Mucosa of gallbladder (tissue), 1 donor: ENCODE results near the gene PTH2. TPM values are rescaled to one million over a fixed set of nuclear protein-coding genes. Genes with fewer than 3 reads are reported as not detected.
A peak's percentile ranks its signal among the peaks of the same experiment; 100 is the strongest.
"Not testable (repeated sequence)": the region's sequence is repeated elsewhere in the genome, so short reads cannot be mapped to it uniquely, and the experiment has no call there.

Experiments
- DNase-seq: peaks from one replicate; pipeline ENCODE4 v3.0.0-alpha.2; 2020; ENCODE audit warnings: low spot score
- total RNA-seq: library from RNA; stranded (reverse); gene quantifications from one replicate; pipeline ENCODE4 v1.2.1, GENCODE V29; 2021
- donor health status: DM: no; HTN: no; CAD: no.

The PTH2 gene
- total RNA-seq = not detected

- DNase-seq = no peak
Measured at GRCh38 chr19:49423071-49423984, at the start of gene PTH2. Gene PTH2, minus strand, starts transcription at chr19:49423441. Its CDS starts 102 bp downstream, at chr19:49423339.

- no peak for DNase-seq
Measured at GRCh38 chr19:49472936-49473335, 49.7 kb upstream of the PTH2 start.

- no peak for DNase-seq
Measured at GRCh38 chr19:49470615-49470978, 47.4 kb upstream of the PTH2 start.

DNA sequence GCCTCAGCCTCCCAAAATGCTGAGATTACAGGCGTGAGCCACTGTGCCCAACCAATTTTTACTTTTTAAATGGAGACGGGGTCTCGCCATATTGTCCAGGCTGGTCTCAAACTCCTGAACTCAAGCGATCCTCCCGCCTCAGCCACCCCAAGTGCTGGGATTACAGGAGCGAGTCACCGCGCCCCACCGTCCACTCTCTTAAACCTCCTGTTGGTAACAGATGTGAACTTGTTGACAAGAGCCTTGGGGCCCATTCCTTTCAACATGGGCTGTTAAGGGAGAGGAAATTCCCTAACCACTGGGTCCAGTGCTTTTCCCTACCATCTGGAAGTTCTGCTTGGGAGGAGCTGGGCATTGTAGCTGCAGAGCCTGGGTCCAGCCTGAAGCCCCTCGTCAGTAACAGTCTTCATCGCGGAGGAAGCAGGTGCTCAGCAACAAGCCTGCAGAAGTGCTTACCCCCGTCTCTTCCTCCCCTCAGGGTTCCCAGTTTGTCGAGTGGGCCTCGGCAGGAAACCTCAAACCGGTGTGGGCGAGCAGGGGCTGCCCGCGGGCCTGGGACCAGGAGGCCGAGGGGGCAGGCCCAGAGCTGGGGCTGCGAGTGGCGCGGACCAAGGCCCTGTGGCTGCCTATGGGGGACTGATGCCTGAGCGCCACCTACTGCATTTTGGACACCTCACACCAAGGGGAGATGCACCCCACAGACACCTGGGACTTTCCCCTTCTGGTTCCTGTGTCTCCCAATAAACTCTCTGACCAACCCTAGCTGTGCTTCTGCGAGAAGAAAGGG lies 46.8 kb upstream of the PTH2 start:
- no peak for DNase-seq

DNA sequence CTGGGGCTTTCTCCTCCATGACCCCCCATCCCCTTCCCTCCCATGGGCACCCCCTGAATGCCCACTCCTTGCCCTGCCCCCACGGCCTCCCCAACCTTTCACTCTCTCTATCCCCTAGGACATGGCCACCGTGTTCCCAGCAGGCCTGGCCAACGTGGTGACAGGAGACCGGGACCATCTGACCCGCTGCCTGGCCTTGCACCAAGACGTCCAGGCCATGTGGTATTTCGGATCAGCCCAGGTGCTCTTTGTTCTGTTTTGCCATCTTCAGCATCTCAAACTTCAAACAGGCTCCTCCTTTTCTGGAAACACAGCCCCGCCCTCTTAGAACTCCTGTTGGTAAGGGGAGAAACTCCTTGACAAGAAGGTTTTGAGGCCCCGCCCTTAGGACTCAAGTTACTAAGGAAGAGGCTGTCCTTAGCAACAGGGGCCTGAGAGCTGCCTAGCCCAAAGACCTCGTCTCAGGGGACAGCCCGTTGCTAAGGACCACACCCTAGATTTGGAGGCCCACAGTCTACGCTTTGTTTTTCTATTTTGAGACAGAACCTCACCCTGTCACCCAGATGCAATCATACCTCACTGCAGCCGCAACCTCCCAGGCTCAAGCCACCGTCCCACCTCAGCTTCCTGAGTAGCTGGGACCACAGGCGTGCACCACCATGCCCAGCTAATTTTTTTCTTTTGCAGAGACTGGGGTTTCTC lies 45.7 kb upstream of the PTH2 start:
- peak; percentile 48 for DNase-seq

DNA sequence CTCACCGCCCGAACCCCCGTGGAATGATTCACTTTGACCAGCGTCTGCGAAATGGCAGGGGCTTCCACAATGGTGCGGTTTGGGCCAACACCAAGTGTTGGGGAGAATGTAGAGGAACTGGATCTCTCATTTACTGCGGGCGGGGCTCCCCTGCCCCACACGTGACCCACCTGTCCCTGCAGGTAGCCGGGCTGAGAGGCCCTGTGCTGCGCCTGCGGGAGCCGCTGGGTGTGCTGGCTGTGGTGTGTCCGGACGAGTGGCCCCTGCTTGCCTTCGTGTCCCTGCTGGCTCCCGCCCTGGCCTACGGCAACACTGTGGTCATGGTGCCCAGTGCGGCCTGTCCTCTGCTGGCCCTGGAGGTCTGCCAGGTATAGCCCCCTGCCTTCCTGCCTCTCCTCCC lies 45.0 kb upstream of the PTH2 start:
- DNase-seq = no peak

- no peak for DNase-seq
Measured at GRCh38 chr19:49465371-49465770, 42.1 kb upstream of the PTH2 start.

DNA sequence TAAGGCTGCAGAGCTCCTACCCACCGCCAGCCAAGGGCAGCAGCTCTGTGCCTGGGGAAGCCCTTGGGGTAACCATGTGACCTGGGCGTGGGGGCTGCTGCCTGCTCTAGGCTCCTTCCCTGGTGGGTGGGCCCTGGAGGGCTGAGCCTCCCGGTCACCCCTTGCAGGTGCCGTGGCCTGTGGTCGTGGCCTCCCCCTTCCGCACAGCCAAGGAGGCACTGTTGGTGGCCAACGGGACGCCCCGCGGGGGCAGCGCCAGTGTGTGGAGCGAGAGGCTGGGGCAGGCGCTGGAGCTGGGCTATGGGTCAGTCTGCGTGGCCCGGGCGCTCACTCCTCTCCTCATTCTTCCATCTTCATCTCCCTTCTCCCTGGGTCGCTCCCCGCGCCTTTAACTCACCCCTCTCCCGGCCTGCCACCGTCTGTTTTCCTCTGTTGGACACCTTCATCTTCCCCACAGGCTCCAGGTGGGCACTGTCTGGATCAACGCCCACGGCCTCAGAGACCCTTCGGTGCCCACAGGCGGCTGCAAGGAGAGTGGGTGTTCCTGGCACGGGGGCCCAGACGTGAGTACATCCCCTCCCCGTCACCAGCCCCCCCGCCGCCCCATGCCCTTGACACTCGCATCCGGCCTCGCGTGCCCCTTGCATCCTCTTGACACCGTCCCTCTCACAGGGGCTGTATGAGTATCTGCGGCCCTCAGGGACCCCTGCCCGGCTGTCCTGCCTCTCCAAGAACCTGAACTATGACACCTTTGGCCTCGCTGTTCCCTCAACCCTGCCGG lies 40.9 kb upstream of the PTH2 start:
- no peak for DNase-seq

DNA sequence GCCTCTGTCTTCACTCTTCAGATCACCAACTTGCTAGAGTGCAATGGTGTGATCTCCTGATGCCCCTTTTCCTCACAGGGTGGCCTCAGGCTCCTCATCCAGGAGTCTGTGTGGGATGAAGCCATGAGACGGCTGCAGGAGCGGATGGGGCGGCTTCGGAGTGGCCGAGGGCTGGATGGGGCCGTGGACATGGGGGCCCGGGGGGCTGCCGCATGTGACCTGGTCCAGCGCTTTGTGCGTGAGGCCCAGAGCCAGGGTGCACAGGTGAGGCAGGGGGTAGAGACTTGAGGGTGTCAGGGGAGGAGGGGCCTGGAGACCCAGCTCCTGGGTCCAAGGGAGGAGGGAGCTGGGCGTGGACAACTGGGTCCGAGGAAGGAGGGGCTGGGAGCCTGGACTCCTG lies 39.3 kb upstream of the PTH2 start:
- no peak for DNase-seq

- DNase-seq = no peak
Measured at GRCh38 chr19:49461656-49462055, 38.4 kb upstream of the PTH2 start.

GRCh38 chr19:49461130-49461529 lies 37.9 kb upstream of the PTH2 start:
- not testable (repeated sequence) for DNase-seq

DNA sequence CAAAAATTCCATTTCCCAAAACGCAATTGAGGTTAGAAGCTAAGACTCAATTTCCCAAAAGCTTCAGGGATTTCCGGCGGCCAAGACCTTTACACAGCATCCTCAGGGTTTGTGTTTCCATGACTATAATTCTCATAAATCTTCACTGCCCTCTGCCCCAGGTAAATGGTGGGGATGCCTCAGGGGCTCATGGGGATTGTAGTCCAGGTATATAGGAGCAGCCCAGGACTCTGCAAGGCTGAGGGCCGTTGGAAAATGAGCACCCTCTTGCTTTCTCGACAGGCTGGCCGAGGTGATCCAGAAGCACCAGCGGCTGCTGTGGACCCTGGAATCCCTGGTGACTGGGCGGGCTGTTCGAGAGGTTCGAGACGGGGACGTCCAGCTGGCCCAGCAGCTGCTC lies 36.1 kb upstream of the PTH2 start:
- no peak for DNase-seq

- DNase-seq = no peak
Measured at GRCh38 chr19:49458567-49458903, 35.3 kb upstream of the PTH2 start.

GRCh38 chr19:49456326-49456725 lies 33.1 kb upstream of the PTH2 start:
- no peak for DNase-seq

DNA sequence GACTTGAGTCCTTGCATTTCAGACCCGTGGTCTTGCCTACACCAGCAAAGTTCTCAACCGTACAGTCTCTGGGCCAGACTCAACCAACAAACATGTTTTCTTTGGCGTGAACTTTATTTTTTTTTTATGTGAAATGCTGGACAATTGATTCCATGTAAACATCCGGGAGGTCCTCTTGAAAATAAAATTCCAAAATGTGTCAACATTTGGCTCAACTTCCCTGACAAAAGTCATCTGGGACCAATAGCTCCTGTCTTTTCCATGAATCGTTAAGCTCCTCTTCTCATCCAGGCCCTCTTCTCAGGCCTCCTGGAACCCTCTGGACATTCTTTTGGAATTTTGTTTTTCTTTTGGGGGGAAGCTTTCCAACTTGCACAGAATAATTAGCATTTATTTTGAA lies 32.5 kb upstream of the PTH2 start:
- no peak for DNase-seq

DNA sequence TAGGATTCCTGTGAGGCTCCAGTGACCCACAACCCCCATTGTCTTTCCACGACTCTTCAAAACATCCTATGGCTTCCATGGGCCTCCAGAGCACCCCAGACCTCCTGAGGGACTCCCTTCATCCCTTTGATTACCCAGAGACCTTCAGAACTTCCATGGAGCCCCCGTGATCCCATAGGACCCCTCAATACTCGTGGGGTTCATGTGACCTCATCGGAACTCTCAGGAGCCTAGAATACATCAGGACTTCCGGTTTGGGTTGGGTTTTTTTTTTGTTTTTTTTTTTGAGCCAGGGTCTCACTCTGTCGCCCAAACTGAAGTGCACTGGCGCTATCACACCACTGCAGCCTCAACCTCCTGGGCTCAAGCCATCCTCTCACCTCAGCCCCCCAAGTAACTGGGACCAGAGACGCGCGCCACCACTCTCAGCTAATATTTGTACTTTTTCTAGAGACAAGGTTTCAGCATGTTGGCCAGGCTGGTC lies 30.6 kb upstream of the PTH2 start:
- DNase-seq = no peak

DNA sequence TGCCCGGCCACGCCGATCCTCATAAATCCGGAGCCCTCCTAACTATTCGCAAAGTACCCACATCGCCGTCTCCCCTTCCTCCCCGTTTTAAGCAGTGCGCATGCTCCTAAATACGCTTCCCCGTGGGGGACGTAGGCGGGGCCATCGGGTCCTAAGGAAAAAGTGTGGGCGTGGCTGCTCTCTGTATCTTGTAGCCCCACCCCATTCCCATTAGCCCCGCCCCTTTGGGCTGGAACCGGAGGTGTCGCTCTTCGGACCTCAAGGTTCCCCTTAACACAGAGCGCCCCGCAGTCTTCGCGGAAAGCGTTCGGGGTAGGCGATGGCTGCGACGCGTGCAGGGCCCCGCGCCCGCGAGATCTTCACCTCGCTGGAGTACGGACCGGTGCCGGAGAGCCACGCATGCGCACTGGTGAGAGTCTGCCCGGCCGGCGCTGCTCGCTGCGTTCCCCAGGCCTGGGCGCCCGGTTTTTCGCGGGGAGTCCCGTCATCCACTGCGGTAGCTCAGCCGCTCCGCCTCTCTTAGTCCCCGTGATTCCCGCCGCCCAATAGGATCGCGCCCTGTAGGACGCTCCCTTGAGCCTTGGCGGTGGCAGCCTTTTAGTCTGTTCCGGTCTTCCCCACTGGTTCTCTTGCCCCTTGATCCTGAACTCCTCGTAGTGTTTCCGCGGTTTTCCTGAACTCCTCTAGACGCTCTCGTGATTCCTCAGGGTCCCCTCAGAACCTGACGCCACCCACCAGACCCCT lies 29.9 kb upstream of the PTH2 start, which contains the start of gene ALDH16A1:
ALDH16A1 (plus strand) TSS at position 213 of the 744 bp plus-strand sequence; CDS start at position 320, 107 bp downstream.
- peak; percentile 98 for DNase-seq

DNA sequence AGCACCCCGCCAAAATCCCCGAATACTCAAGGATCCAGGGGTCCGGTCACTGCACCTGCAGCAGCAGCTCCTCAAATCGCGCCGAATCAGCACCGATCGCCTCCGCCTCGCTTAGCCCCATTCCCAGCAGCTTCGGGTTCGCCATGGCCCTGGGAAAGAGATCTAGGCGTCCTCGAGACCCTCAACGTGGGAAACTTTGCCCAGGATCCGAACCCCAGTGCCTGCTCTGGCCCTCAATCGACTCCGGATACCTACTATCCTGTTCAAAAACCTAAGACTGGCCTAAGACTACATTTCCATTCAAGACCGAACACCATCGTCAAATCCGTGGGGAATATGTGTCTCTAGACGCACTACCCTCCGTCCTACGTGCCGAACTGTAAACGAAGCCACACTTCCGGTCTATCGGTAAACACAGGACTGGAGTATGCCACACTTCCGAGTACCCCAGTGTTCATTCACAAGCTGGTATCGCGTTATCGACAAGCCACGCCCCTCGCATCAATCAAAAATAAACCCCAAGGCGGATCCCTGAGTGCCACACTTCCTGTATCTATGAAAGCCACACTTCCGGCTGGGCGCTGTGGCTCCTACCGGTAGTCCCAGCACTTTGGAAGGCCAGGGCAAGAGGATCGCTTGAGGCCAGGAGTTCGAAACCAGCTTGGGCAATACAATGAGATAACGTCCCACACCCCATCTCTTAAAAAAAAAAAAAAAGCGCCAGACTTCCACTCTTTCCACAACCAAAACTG lies 28.4 kb upstream of the PTH2 start, which contains the start of gene PIH1D1:
PIH1D1 (minus strand) TSS at position 385 of the 752 bp plus-strand sequence; CDS start at position 145, 240 bp downstream.
- peak; percentile 99 for DNase-seq

- no peak for DNase-seq
Measured at GRCh38 chr19:49450405-49450804, 27.2 kb upstream of the PTH2 start.

- no peak for DNase-seq
Measured at GRCh38 chr19:49448432-49448786, 25.2 kb upstream of the PTH2 start.
